Measurements from ENCODE around the gene MCHR2.
A peak's percentile ranks its signal among the peaks of the same experiment; 100 is the strongest.
"Not testable (repeated sequence)": the region's sequence is repeated elsewhere in the genome, so short reads cannot be mapped to it uniquely, and the experiment has no call there.

The MCHR2 gene

DNA sequence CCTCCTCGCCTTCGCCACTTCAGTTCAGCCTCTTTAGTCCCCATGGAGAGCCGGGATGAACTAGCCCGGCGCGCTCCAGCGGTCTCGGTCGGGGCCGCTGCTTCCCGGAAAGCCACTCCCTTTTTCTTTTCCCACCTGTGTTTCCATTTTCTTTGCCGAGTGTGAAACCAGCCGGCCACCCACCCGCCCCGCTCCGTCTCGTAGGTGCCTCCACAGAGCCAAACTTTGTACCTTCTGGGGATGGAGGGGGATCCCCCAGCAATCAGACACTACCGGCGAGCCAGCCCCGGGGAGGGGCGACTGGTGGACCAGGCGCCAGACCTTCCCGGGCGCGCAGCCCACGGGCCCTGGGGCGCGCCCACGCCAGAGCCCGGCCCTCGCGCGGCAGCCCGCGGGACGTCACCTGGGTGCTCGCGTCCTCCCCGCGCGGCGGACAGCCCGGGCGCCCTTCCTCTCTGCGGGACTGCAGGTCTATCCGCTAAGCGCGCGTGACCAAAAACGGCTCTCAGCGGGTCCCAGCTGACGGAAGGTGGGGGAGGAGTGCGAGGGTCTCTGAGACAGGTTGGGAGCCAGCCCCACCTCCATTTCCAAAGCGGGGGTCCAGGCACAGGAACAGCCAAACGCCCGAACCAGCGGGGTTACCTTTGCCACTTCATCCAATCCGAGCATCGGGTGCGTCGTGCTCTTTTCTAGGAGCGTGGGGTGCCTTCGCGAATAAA is at the start of gene MCHR2:
Gene MCHR2 (minus strand): TSS at position 691 of the 719 bp plus-strand sequence. CDS start 38,076 bp downstream, outside the sequence.
- no peak for DNase-seq

- DNase-seq: not testable (repeated sequence)
These were observed 44.5 kb upstream of the MCHR2 start for GRCh38 chr6:100038546-100038945.

GRCh38 chr6:100035873-100036653 is 42.0 kb upstream of the MCHR2 start:
- DNase-seq: no peak

DNA sequence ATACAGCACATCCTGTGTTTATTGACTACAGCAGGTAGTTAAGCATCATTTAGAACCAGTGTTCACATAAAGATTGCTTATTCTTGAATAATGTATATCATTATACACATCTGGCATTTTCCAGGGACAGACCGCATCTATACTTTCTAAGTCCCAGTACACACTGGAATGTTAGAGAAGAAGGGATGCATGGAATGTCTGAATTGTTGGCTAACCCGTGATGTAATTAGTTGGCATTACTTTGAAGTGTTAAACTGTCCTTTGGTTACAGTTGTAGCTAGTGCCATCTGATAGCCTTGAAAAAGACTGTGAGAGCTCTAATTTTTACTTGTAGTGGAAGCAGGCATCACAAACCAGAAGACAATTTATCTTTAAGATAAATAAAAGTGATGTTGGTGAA is 29.8 kb upstream of the MCHR2 start:
- no peak for DNase-seq

DNA sequence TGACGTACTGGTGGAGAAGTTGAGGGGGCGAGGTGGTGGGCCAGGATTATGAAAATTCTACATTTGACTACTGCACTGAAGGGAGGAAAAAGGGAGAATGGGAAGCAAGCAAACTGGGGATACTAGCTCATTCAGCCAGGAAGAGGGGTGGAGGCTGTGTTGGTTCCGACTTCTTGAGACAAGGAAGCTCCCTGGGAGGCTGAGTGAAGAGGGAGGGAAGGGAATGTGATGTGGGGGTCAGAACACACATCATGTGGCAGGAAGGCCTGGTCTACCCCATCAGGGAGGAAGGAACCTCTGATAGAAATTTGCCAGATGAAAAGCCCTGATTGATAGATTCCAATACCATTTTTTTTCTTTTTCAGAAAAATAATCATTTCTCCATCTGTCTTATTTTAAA is 28.8 kb upstream of the MCHR2 start:
- no peak for DNase-seq

- DNase-seq: no peak
These were observed 14.8 kb upstream of the MCHR2 start for GRCh38 chr6:100008857-100009256.

DNA sequence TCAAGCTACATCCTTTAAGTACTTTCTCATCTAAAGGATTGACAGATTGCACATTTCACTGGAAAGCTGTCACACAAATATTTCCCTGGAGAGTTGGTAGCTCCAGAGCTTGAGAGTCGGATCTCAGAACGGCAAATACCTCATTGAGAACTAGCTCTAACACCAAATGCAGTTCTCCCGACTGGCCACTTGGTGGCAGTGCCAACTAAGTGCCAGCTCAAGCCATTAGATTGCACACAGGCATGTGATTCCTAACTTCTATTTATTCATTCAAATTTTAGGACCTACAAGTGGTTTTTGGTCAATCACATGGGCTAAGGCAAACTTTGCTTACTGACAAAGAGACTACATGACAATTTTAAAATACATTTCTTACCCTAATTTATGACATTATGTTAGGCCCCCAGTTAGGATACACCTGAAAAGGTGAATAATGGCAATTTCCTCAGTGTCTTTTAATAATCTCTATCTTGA is 7.9 kb upstream of the MCHR2 start:
- DNase-seq: peak in 1 of 2 donors; percentile 47

GRCh38 chr6:99997141-99997540 is 3.1 kb upstream of the MCHR2 start:
- no peak for DNase-seq

GRCh38 chr6:99995916-99996315 is 1.9 kb upstream of the MCHR2 start:
- no peak for DNase-seq

DNA sequence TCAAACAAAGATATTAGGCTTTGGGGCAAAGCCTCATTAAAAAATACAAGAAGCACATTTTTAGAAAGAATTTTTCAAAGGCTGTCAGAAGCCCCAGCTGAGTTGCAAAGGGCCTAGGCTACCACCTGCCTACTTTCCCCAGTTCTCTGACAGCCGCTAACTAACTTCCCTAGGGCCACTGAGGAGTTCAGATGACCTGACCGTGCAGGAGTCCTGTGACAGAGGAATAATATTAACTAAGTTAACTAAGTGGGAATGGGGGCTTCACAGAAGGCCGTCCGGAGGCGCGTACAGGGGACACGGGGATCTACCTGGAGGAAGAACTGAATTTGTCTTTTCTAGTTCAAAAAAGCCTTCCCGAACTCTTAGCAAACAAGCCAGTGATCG is 884 bp downstream of the MCHR2 start:
- no peak for DNase-seq

GRCh38 chr6:99991955-99992354 is 2.1 kb downstream of the MCHR2 start:
- DNase-seq: no peak

DNA sequence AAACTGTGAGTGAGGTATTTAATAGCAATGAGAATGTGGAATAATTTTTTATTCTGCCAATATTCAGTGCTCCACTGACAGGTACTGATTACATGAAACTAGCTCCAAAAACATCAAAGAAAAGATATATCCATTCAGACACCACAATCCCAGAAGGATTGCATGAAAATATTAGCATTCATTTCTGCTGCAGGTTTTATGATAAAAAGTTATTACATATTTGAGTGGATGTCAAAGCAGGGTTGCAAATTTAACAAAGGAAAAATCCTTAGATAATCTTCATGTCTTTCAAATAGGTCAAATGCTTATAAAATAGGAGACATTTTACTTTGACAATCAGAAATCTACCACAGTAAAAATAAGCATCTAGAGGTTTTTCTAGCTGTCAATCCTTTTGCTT is 13.3 kb downstream of the MCHR2 start:
- DNase-seq: no peak

- no peak for DNase-seq
These were observed 14.1 kb downstream of the MCHR2 start for GRCh38 chr6:99979953-99980352.

- no peak for DNase-seq
These were observed 27.0 kb downstream of the MCHR2 start for GRCh38 chr6:99967052-99967451.

GRCh38 chr6:99960027-99960426 is 34.0 kb downstream of the MCHR2 start:
- DNase-seq: no peak

- no peak for DNase-seq
These were observed 42.8 kb downstream of the MCHR2 start for GRCh38 chr6:99951016-99951805.

DNA sequence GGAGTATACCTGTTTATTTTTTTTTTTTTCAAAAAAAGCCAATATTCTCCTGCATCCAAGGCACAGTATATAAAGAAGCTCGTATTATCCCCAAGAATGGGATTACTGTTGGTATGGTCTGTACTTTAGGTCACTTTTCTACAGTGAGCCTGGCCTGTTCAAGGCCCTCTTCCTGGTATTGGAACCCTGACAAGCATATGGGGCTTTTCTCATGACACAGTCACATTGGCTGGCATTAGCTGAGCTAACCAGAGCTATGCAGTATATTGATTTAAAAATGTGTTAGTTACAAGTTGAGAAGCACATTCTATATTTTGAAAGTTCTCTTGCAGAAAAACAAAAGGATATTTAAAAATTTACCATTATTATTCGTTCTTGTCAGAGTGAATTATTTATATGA is 48.0 kb downstream of the MCHR2 start:
- DNase-seq: no peak

GRCh38 chr6:99943846-99944245 is 50.2 kb downstream of the MCHR2 start:
- DNase-seq: no peak

- no peak for DNase-seq
These were observed 53.4 kb downstream of the MCHR2 start for GRCh38 chr6:99940582-99940981.

DNA sequence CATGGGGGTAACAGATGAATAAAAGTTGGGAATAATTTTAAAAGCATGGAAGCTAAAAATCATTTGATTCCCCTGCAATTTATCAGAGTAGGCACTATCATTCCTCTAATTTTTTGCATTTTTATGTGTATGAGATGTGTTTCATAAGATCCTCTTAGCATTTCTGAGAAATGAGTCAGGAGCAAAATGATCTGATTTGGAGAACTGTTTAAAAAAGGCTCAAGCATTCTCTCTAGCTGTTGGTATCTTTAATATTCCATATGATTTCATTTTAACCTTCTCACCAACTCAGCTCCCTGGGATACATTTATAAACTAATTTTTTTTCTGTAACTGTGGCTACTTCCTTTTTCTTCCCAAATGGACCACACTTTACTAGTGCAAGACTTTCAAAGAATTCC is 60.9 kb downstream of the MCHR2 start:
- no peak for DNase-seq

DNA sequence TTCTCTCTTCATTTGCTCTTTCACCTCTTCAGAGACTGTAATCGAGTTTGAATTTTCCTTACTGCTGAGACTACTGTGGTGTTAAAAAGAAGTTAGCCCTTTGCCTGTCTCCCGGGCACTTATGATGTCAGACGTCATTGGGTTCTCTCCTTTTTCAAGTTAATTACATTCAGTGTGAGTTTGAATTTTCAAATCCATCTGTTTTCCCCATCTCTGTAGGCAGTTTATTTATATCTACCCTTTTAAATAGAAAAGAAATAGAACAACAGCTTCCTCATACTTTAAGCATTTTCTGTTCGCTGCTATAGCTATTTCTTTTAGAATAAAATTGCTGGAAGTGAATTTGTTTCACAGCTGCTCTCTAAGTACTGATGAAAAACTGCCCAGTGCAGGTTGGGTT is 81.4 kb downstream of the MCHR2 start:
- DNase-seq: no peak

DNA sequence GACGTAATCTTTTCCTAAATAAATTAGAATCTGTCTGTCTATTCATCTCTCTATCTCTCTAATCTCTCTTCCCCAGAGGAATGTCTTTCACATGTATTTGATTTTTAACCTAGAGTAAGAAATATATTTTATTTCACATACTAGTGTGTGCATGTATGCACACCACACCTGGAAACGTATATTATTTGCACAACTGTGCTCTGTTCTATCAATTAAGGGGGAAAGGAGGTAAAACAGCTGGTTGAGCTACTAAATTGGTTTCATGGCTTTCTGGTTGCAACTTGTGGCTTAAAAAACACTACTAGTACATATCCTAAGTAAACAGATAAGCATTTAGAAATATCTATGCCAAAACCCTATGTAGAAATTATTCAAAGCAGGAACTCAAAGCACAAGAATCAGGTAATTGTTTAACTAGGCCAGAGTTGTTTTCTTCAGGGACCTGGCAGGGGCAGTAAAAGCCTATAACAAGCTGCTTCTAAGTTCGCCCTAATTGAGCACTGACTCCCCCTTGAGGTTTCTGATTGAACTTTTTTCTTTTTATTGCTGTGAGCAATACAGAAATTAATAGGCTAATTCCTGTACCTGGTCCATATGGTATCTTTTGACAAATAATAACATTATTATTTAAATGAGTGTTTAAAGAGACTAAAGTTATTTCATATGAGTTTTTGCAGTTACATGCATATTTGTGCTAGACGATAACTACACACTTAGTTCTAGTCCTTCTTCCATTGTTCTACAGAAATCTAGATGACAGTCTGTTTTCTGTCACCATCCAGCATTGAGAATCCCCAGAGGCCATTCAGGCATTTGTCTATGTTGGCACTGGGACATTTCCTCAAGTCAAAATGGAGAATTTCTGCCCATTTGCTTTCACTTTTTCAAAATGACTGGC is 88.6 kb downstream of the MCHR2 start:
- DNase-seq: peak in 1 of 2 donors; percentile 30

All from CD4-positive, alpha-beta T cell treated with Interferon alpha-2 for 1 hour (primary cell).